IMR-90 (cell line): ENCODE results near the gene TRIM6. TPM values are rescaled to one million over a fixed set of nuclear protein-coding genes. Genes with fewer than 3 reads are reported as not detected.

ENCODE experiments used
- ATAC-seq: fragments of 200-7000 bp; cut with Tn5 transposase; 2 replicates; pipeline ENCODE4 v1.9.1; 2020; ENCODE audit warnings: low read depth, mild to moderate bottlenecking, moderate library complexity
- BruUV-seq: library from RNA; stranded (reverse); fragments of 400-500 nt; replicated peaks from 2 replicates; lab custom pipeline; 2021; lab: Mats Ljungman, UMichigan
- CTCF ChIA-PET: fragments of 300-600 bp; formaldehyde crosslinking; extraction: SDS; loops from one replicate; lab custom pipeline; 2021; ENCODE audit warnings: antibody characterized with exemption; lab: Yijun Ruan, JAX
- POLR2A ChIA-PET: fragments of 300-600 bp; sonication (Branson Sonifier 250); formaldehyde crosslinking; loops from one replicate; lab custom pipeline; 2022; ENCODE audit warnings: antibody characterized with exemption; ENCODE audit not compliant: unreplicated experiment; lab: Charles Lee
- DNase-seq: peaks from one replicate; pipeline ENCODE4 v3.0.0; 2013
- H2AFZ ChIP-seq: replicated peaks from 2 replicates; pipeline ENCODE3; 2013; ENCODE audit warnings: low read length, mild to moderate bottlenecking; ENCODE audit not compliant: poor library complexity
- H2AK5ac ChIP-seq: 2 replicates; pipeline ENCODE4 v1.6.1; 2013; ENCODE audit warnings: low read depth, low read length, inconsistent platforms
- H2AK9ac ChIP-seq: replicated peaks from 2 replicates; pipeline ENCODE3; 2013; ENCODE audit warnings: mild to moderate bottlenecking, low read depth, low read length, moderate library complexity; ENCODE audit not compliant: poor library complexity
- H2BK120ac ChIP-seq: 2 replicates; pipeline ENCODE4 v1.6.1; 2013; ENCODE audit warnings: low read depth, low read length, inconsistent platforms
- H2BK15ac ChIP-seq: 3 replicates; pipeline ENCODE4 v1.6.1; 2013; ENCODE audit warnings: low read depth, low read length, inconsistent platforms
- H2BK20ac ChIP-seq: 2 replicates; pipeline ENCODE4 v1.6.1; 2013; ENCODE audit warnings: low read depth, mild to moderate bottlenecking, inconsistent platforms, low read length, moderate library complexity
- H2BK5ac ChIP-seq: 2 replicates; pipeline ENCODE4 v1.6.1; 2013; ENCODE audit warnings: mild to moderate bottlenecking, low read depth, low read length, inconsistent platforms; ENCODE audit not compliant: poor library complexity, severe bottlenecking
- H3K14ac ChIP-seq: replicated peaks from 2 replicates; pipeline ENCODE4 v1.6.1; 2013; ENCODE audit warnings: low read depth, low read length, inconsistent platforms
- H3K18ac ChIP-seq: 2 replicates; pipeline ENCODE4 v1.6.1; 2013; ENCODE audit warnings: low read depth, low read length, control low read depth
- H3K23ac ChIP-seq: 2 replicates; pipeline ENCODE4 v1.6.1; 2013; ENCODE audit warnings: low read depth, low read length, inconsistent platforms
- H3K27ac ChIP-seq: 2 replicates; pipeline ENCODE4 v1.5.1; 2013; ENCODE audit warnings: mild to moderate bottlenecking, control low read depth, low read length; ENCODE audit not compliant: insufficient read depth
- H3K27me3 ChIP-seq: 2 replicates; pipeline ENCODE4 v1.6.1; 2013; ENCODE audit warnings: low read length; ENCODE audit not compliant: control insufficient read depth, insufficient read depth
- H3K36me3 ChIP-seq: 2 replicates; pipeline ENCODE4 v1.6.1; 2013; ENCODE audit warnings: low read length, mixed read lengths; ENCODE audit not compliant: control insufficient read depth, insufficient read depth
- H3K4ac ChIP-seq: 2 replicates; pipeline ENCODE4 v1.6.1; 2013; ENCODE audit warnings: low read depth, low read length, inconsistent platforms
- H3K4me1 ChIP-seq: 2 replicates; pipeline ENCODE4 v1.6.1; 2013; ENCODE audit warnings: low read length, mixed read lengths; ENCODE audit not compliant: control insufficient read depth, insufficient read depth
- H3K4me2 ChIP-seq: 2 replicates; pipeline ENCODE4 v1.6.1; 2013; ENCODE audit warnings: low read depth, mild to moderate bottlenecking, control low read depth, low read length, moderate library complexity
- H3K4me3 ChIP-seq: 2 replicates; pipeline ENCODE4 v1.5.1; 2013; ENCODE audit warnings: low read depth, mild to moderate bottlenecking, control low read depth, low read length, moderate library complexity; ENCODE audit not compliant: insufficient read depth
- H3K56ac ChIP-seq: 2 replicates; pipeline ENCODE4 v1.6.1; 2013; ENCODE audit warnings: low read length, inconsistent platforms; ENCODE audit not compliant: insufficient read depth; ENCODE audit errors: extremely low read depth
- H3K79me1 ChIP-seq, 2 experiments: 2 replicates each; pipeline ENCODE4 v1.6.1; 2013; ENCODE audit warnings: low read length in 2 of 2, inconsistent platforms in 1 of 2, low read depth in 1 of 2
- H3K9ac ChIP-seq: 2 replicates; pipeline ENCODE4 v1.6.1; 2013; ENCODE audit warnings: low read depth, low read length, control low read depth
- H3K9me1 ChIP-seq: 2 replicates; pipeline ENCODE4 v1.6.1; 2013; ENCODE audit warnings: low read length, inconsistent platforms; ENCODE audit not compliant: insufficient read depth
- H3K9me3 ChIP-seq: 2 replicates; pipeline ENCODE4 v1.6.1; 2013; ENCODE audit warnings: low read length; ENCODE audit not compliant: control insufficient read depth, insufficient read depth
- H4K20me1 ChIP-seq: 2 replicates; pipeline ENCODE4 v1.6.1; 2013; ENCODE audit warnings: low read length, inconsistent platforms; ENCODE audit not compliant: insufficient read depth
- H4K5ac ChIP-seq: 2 replicates; pipeline ENCODE4 v1.6.1; 2013; ENCODE audit warnings: mild to moderate bottlenecking, low read depth, low read length, control low read depth
- H4K8ac ChIP-seq, 2 experiments: 2 replicates each; pipeline ENCODE4 v1.6.1; 2013; ENCODE audit warnings: low read depth in 2 of 2, low read length in 2 of 2, control low read depth in 1 of 2, inconsistent platforms in 1 of 2
- H4K91ac ChIP-seq: 2 replicates; pipeline ENCODE4 v1.6.1; 2013; ENCODE audit warnings: low read depth, low read length, inconsistent platforms; ENCODE audit not compliant: insufficient read depth
- BHLHE40 ChIP-seq: fragments of 150-350 bp; IDR thresholded peaks from 2 replicates; pipeline ENCODE4 v1.6.1; 2016; ENCODE audit warnings: mild to moderate bottlenecking, low read depth, low read length
- CEBPB ChIP-seq: IDR thresholded peaks from 2 replicates; pipeline ENCODE4 v1.6.1; 2012; ENCODE audit warnings: low read depth, low read length, improper control_type of control experiment
- CHD1 ChIP-seq: IDR thresholded peaks from 2 replicates; pipeline ENCODE4 v1.6.1; 2012; ENCODE audit warnings: low read depth, low read length, improper control_type of control experiment
- CTCF ChIP-seq: conservative IDR thresholded peaks from 2 replicates; pipeline ENCODE4 v1.5.1; 2012; ENCODE audit warnings: mild to moderate bottlenecking, low read depth, low read length, improper control_type of control experiment
- ELK1 ChIP-seq: fragments of 150-350 bp; IDR thresholded peaks from 2 replicates; pipeline ENCODE4 v1.6.1; 2016; ENCODE audit warnings: low read depth, mild to moderate bottlenecking, low read length, moderate library complexity, borderline replicate concordance
- FOS ChIP-seq: fragments of 150-350 bp; IDR thresholded peaks from 2 replicates; pipeline ENCODE4 v1.6.1; 2016; ENCODE audit warnings: low read depth, low read length
- MAFK ChIP-seq: IDR thresholded peaks from 2 replicates; pipeline ENCODE4 v1.6.1; 2012; ENCODE audit warnings: low read depth, low read length, improper control_type of control experiment
- MAZ ChIP-seq: IDR thresholded peaks from 2 replicates; pipeline ENCODE4 v1.6.1; 2012; ENCODE audit warnings: low read depth, mild to moderate bottlenecking, low read length, improper control_type of control experiment, moderate library complexity, borderline replicate concordance
- NFE2L2 ChIP-seq: fragments of 150-350 bp; IDR thresholded peaks from 2 replicates; pipeline ENCODE4 v1.6.1; 2016; ENCODE audit warnings: low read depth, mild to moderate bottlenecking, low read length
- RAD21 ChIP-seq: IDR thresholded peaks from 2 replicates; pipeline ENCODE4 v1.6.1; 2012; ENCODE audit warnings: low read length, improper control_type of control experiment
- RCOR1 ChIP-seq: IDR thresholded peaks from 2 replicates; pipeline ENCODE4 v1.6.1; 2012; ENCODE audit warnings: mild to moderate bottlenecking, low read length, improper control_type of control experiment; ENCODE audit not compliant: insufficient replicate concordance
- SMC3 ChIP-seq: fragments of 150-350 bp; IDR thresholded peaks from 2 replicates; pipeline ENCODE4 v1.6.1; 2016; ENCODE audit warnings: low read depth, mild to moderate bottlenecking, antibody characterized with exemption, low read length, moderate library complexity
- WGBS, 2 experiments: methylation state at CpG; one replicate each; pipeline versions ENCODE4 v1.1.5 to v1.1.7; 2013; ENCODE audit warnings: missing lambda C conversion rate in 2 of 2; ENCODE audit not compliant: insufficient read length in 1 of 2; ENCODE audit errors: extremely low coverage in 2 of 2; 5-methylcytosine and 5-hydroxymethylcytosine counted together
- dilution Hi-C: fragments of 300-500 bp; cut with HindIII; formaldehyde crosslinking; loops from one replicate; pipeline ENCODE4 v1.14.3; 2018; ENCODE audit warnings: low sequenced_read_pairs; ENCODE audit not compliant: unreplicated experiment
- in situ Hi-C: fragments of 300-500 bp; cut with MboI; formaldehyde crosslinking; loops from 3 replicates; pipeline ENCODE4 v1.14.3; 2019; ENCODE audit warnings: low sequenced_read_pairs, inconsistent platforms, mixed read lengths
- intact Hi-C: fragments of 100-400 bp; cut with micrococcal nuclease; formaldehyde crosslinking; loops from 2 replicates; pipeline ENCODE4 v1.10.0; 2022
- polyA plus RNA-seq, 3 experiments: library from polyadenylated mRNA; depleted of rRNA; stranded (reverse); fragments of >200 nt; gene quantifications; 2 replicates each; pipeline ENCODE4 v1.2.3, GENCODE V29; 2012; ENCODE audit warnings: low replicate concordance in 1 of 3
- total RNA-seq: library from RNA; depleted of rRNA; stranded (reverse); fragments of >200 nt; gene quantifications from 2 replicates; pipeline ENCODE4 v1.2.3, GENCODE V29; 2012
- TF ChIP-seq, protein P1 (sequence below): fragments of 150-350 bp; IDR thresholded peaks from 2 replicates; pipeline ENCODE4 v1.6.1; 2017; ENCODE audit warnings: mild to moderate bottlenecking, antibody characterized with exemption, low read length, low read depth

TRIM6 gene
- total and polyA plus RNA-seq, 2 of the 4 experiments (the other 2 are of a cell fraction): 3.9 to 4.7 TPM

GRCh38 chr11:5550440-5551095 lies 45.9 kb upstream of the TRIM6 start:
- Histone ChIP-seq H2AK5ac (no peak overlapping the region), H3K23ac (no peak overlapping the region), H3K4ac (no peak overlapping the region; the same call in 1 of the 2 replicates), H3K18ac (no peak overlapping the region), H3K56ac (no peak overlapping the region), H2BK5ac (peak overlapping the region; percentile 34), H2AFZ (no peak overlapping the region), H2BK15ac (no peak overlapping the region), H3K4me1 (no peaks in the 10 kb centered on the region), H3K4me2 (no peak overlapping the region; the same call in 1 of the 2 replicates), H2BK20ac (no peak overlapping the region; the same call in 1 of the 2 replicates), H4K5ac (no peak overlapping the region), H4K8ac (peak overlapping the region in 1 of 2 experiments; percentile 28; a peak in 1 of 4 replicates), H3K9ac (no peak overlapping the region), H3K4me3 (no peak overlapping the region), H3K9me1 (no peaks in the 10 kb centered on the region), H3K14ac (no peak overlapping the region), H2AK9ac (no peak overlapping the region), H3K27me3 (no peaks in the 10 kb centered on the region), H3K79me1 (no peaks in the 10 kb centered on the region), H3K27ac (no peak overlapping the region), H3K9me3 (no peaks in the 10 kb centered on the region), H3K36me3 (no peaks in the 10 kb centered on the region), H4K91ac (no peak overlapping the region), H4K20me1 (no peaks in the 10 kb centered on the region), H2BK120ac (no peak overlapping the region)
- in situ Hi-C loops: no loop called here
- ATAC-seq: peak; percentile 72
- DNase-seq: peak; percentile 91
- intact Hi-C loops: no loop called here
- CTCF ChIA-PET: interaction anchor here (1.5 kb wide), 1 partner anchor 74 kb away, joined by 7 read pairs; no protein-coding TSS in a partner anchor
- BruUV-seq: no TSS peak
- no CpG with 5 or more reads among the region's 5 CpGs for WGBS, 2 experiments
- POLR2A ChIA-PET: no interaction called here
- dilution Hi-C loops: no loop called here
- TF ChIP-seq CHD1 (no peak), NFE2L2 (no peak), BHLHE40 (peak; percentile 40; the same call in 1 of the 2 replicates), SMC3 (no peak), FOS (peak; percentile 88), RAD21 (no peak), MAZ (no peak), ELK1 (no peak), RCOR1 (no peak), MAFK (no peak), CEBPB (no peak), CTCF (no peak)
- TF ChIP-seq, protein P1, sequence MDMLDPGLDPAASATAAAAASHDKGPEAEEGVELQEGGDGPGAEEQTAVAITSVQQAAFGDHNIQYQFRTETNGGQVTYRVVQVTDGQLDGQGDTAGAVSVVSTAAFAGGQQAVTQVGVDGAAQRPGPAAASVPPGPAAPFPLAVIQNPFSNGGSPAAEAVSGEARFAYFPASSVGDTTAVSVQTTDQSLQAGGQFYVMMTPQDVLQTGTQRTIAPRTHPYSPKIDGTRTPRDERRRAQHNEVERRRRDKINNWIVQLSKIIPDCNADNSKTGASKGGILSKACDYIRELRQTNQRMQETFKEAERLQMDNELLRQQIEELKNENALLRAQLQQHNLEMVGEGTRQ: no peak
